MG63 (cell line): ENCODE results near the gene HOTAIR. TPM values are rescaled to one million over a fixed set of nuclear protein-coding genes. Genes with fewer than 3 reads are reported as not detected.

Source experiments
- DNase-seq: peaks from one replicate; pipeline ENCODE4 v3.0.0-alpha.2; 2020
- H3K27me3 ChIP-seq: fragments of 250-450 bp; sonication (Bioruptor Pico); 2 replicates; pipeline ENCODE4 v1.5.1; 2020; ENCODE audit warnings: mild to moderate bottlenecking, moderate library complexity
- H3K36me3 ChIP-seq: fragments of 250-450 bp; sonication (Bioruptor Pico); 2 replicates; pipeline ENCODE4 v1.5.1; 2020; ENCODE audit warnings: mild to moderate bottlenecking, moderate library complexity
- H3K4me3 ChIP-seq: fragments of 250-450 bp; sonication (Bioruptor Pico); 2 replicates; pipeline ENCODE4 v1.5.1; 2020; ENCODE audit warnings: mild to moderate bottlenecking, moderate library complexity
- H3K9me3 ChIP-seq: fragments of 250-450 bp; sonication (Bioruptor Pico); 2 replicates; pipeline ENCODE4 v1.5.1; 2020; ENCODE audit warnings: mild to moderate bottlenecking, moderate library complexity
- total RNA-seq: library from RNA; depleted of rRNA; stranded (reverse); fragments of >200 nt; shearing (Covaris generic); gene quantifications from 2 replicates; pipeline ENCODE4 v1.2.3, GENCODE V29; 2014; ENCODE audit warnings: low replicate concordance

The HOTAIR gene
- total RNA-seq, 1 experiment from 2014 or later = 4.2 TPM

GRCh38 chr12:53951577-53952334 lies 23.0 kb downstream of the HOTAIR start:
- Histone ChIP-seq H3K36me3 (no peaks in the 10 kb centered on the region), H3K4me3 (no peak overlapping the region), H3K27me3 (no peaks in the 10 kb centered on the region), H3K9me3 (no peaks in the 10 kb centered on the region)
- DNase-seq = no peak

- H3K4me3 ChIP-seq = no peak overlapping the region
- H3K36me3 ChIP-seq = peaks cover 2% of the 10 kb centered on the region; the same call in 1 of the 2 replicates
- H3K27me3 ChIP-seq = no peaks in the 10 kb centered on the region
- no peaks in the 10 kb centered on the region for H3K9me3 ChIP-seq
- no peak for DNase-seq
Observed at GRCh38 chr12:53950789-53951576, 23.8 kb downstream of the HOTAIR start.

GRCh38 chr12:53950437-53950773 lies 24.3 kb downstream of the HOTAIR start:
- H3K27me3 ChIP-seq = no peaks in the 10 kb centered on the region
- H3K9me3 ChIP-seq = no peaks in the 10 kb centered on the region
- peaks cover 4% of the 10 kb centered on the region; the same call in 1 of the 2 replicates for H3K36me3 ChIP-seq
- no peak overlapping the region for H3K4me3 ChIP-seq
- DNase-seq = no peak

GRCh38 chr12:53949631-53950436 lies 24.9 kb downstream of the HOTAIR start:
- DNase-seq = no peak
- H3K27me3 ChIP-seq = no peaks in the 10 kb centered on the region
- H3K4me3 ChIP-seq = no peak overlapping the region
- no peaks in the 10 kb centered on the region for H3K9me3 ChIP-seq
- H3K36me3 ChIP-seq = peaks cover 4% of the 10 kb centered on the region; the same call in 1 of the 2 replicates

- Histone ChIP-seq H3K36me3 (peaks cover 4% of the 10 kb centered on the region; the same call in 1 of the 2 replicates), H3K27me3 (no peaks in the 10 kb centered on the region), H3K4me3 (no peak overlapping the region), H3K9me3 (no peaks in the 10 kb centered on the region)
- no peak for DNase-seq
Observed at GRCh38 chr12:53948650-53949593, 25.8 kb downstream of the HOTAIR start.

GRCh38 chr12:53947743-53948142 lies 27.0 kb downstream of the HOTAIR start:
- Histone ChIP-seq H3K36me3 (peaks cover 4% of the 10 kb centered on the region; the same call in 1 of the 2 replicates), H3K27me3 (no peaks in the 10 kb centered on the region)
- no peak for DNase-seq

GRCh38 chr12:53944907-53945847 lies 29.6 kb downstream of the HOTAIR start:
- Histone ChIP-seq H3K4me3 (no peak overlapping the region), H3K9me3 (no peaks in the 10 kb centered on the region), H3K36me3 (peaks cover 4% of the 10 kb centered on the region; the same call in 1 of the 2 replicates), H3K27me3 (no peaks in the 10 kb centered on the region)
- no peak for DNase-seq

More at GRCh38 chr12:53947743-53948142, 27.0 kb downstream of the HOTAIR start:
- no peak overlapping the region for H3K4me3 ChIP-seq
- H3K9me3 ChIP-seq = no peaks in the 10 kb centered on the region

- H3K36me3 ChIP-seq = peaks cover 4% of the 10 kb centered on the region; the same call in 1 of the 2 replicates
- H3K27me3 ChIP-seq = no peaks in the 10 kb centered on the region
- no peak for DNase-seq
- no peak overlapping the region for H3K4me3 ChIP-seq
- H3K9me3 ChIP-seq = no peaks in the 10 kb centered on the region
Observed at GRCh38 chr12:53944209-53944608, 30.5 kb downstream of the HOTAIR start.

GRCh38 chr12:53942467-53942997 lies 32.2 kb downstream of the HOTAIR start:
- DNase-seq = no peak
- H3K36me3 ChIP-seq = peaks cover 4% of the 10 kb centered on the region; the same call in 1 of the 2 replicates
- no peak overlapping the region for H3K4me3 ChIP-seq
- no peaks in the 10 kb centered on the region for H3K9me3 ChIP-seq
- no peaks in the 10 kb centered on the region for H3K27me3 ChIP-seq

GRCh38 chr12:53941750-53942149 lies 33.0 kb downstream of the HOTAIR start:
- DNase-seq = no peak
- Histone ChIP-seq H3K4me3 (no peak overlapping the region), H3K9me3 (no peaks in the 10 kb centered on the region), H3K36me3 (peaks cover 4% of the 10 kb centered on the region; the same call in 1 of the 2 replicates), H3K27me3 (no peaks in the 10 kb centered on the region)

GRCh38 chr12:53941187-53941586 lies 33.6 kb downstream of the HOTAIR start:
- H3K36me3 ChIP-seq = peaks cover 4% of the 10 kb centered on the region; the same call in 1 of the 2 replicates
- DNase-seq = no peak
- H3K27me3 ChIP-seq = no peaks in the 10 kb centered on the region
- no peaks in the 10 kb centered on the region for H3K9me3 ChIP-seq
- H3K4me3 ChIP-seq = no peak overlapping the region

GRCh38 chr12:53940443-53941014 lies 34.2 kb downstream of the HOTAIR start:
- no peaks in the 10 kb centered on the region for H3K27me3 ChIP-seq
- peak overlapping the region; percentile 63 for H3K4me3 ChIP-seq
- DNase-seq = no peak
- no peaks in the 10 kb centered on the region for H3K9me3 ChIP-seq
- H3K36me3 ChIP-seq = no peaks in the 10 kb centered on the region

- peak; percentile 72 for DNase-seq
- Histone ChIP-seq H3K27me3 (no peaks in the 10 kb centered on the region), H3K36me3 (no peaks in the 10 kb centered on the region), H3K9me3 (no peaks in the 10 kb centered on the region), H3K4me3 (peak overlapping the region; percentile 63)
Observed at GRCh38 chr12:53939141-53940108, 35.3 kb downstream of the HOTAIR start.
